ENCODE data around the gene MYO6. TPM values are rescaled to one million over a fixed set of nuclear protein-coding genes. Genes with fewer than 3 reads are reported as not detected.

The MYO6 gene
- total and polyA plus RNA-seq, 2 experiments from 2014 or later = 39.8 to 71.1 TPM

DNA sequence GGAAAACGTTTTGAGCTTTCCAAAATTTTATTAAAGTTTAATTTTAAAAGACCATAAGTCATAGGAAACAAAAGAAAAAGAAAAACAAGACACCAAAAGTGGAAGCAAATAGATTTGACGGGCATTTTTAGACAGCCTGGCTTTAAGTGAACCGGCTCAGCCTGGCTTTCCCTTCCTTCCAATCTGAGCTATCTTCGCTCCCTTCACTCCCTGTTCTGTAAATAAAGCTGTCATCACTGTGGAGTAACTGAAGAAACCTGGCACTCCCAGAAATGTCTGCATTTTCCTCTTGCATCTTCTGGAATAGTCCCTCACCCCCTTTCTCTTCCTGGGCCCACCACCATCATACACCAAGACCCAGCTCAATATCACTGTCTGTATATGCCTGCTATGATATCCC lies 191.5 kb downstream of the MYO6 start:
- Histone ChIP-seq H3K4me1 (ENCODE audit: insufficient read depth) (peaks cover under 1% of the 10 kb centered on the region), H3K27ac (peak overlapping the region; percentile 20), H3K4me2 (peak overlapping the region; percentile 9), H3K79me2 (no peaks in the 10 kb centered on the region), H3K9me3 (ENCODE audit: low read depth) (no peaks in the 10 kb centered on the region), H3K9me2 (replicated peaks; ENCODE audit: insufficient read depth) (no peaks in the 10 kb centered on the region), H3K36me3 (replicated peaks; ENCODE audit: insufficient read depth, low read depth) (no peaks in the 10 kb centered on the region), H3K4me3 (no peak overlapping the region), H2AFZ (no peak overlapping the region), H4K20me1 (ENCODE audit: insufficient read depth, poor library complexity, severe bottlenecking) (no peaks in the 10 kb centered on the region), H3K27me3 (no peaks in the 10 kb centered on the region)
- no peak for TF ChIP-seq EZH2 (IDR thresholded peaks at IDR 0.05; ENCODE audit: borderline replicate concordance)
- TF ChIP-seq EZH2phosphoT487 (IDR thresholded peaks at IDR 0.05; ENCODE audit: low read depth, severe bottlenecking, unreplicated experiment) = no peak
- TF ChIP-seq, protein P1, sequence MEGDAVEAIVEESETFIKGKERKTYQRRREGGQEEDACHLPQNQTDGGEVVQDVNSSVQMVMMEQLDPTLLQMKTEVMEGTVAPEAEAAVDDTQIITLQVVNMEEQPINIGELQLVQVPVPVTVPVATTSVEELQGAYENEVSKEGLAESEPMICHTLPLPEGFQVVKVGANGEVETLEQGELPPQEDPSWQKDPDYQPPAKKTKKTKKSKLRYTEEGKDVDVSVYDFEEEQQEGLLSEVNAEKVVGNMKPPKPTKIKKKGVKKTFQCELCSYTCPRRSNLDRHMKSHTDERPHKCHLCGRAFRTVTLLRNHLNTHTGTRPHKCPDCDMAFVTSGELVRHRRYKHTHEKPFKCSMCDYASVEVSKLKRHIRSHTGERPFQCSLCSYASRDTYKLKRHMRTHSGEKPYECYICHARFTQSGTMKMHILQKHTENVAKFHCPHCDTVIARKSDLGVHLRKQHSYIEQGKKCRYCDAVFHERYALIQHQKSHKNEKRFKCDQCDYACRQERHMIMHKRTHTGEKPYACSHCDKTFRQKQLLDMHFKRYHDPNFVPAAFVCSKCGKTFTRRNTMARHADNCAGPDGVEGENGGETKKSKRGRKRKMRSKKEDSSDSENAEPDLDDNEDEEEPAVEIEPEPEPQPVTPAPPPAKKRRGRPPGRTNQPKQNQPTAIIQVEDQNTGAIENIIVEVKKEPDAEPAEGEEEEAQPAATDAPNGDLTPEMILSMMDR (IDR thresholded peaks at IDR 0.05; ENCODE audit: poor library complexity) = no peak
- WGBS (ENCODE audit: low lambda C conversion rate, missing lambda C conversion rate) = 25% methylated on average over 4 of the region's 4 CpGs
- peak; percentile 34 for DNase-seq (ENCODE audit: low spot score)

DNA sequence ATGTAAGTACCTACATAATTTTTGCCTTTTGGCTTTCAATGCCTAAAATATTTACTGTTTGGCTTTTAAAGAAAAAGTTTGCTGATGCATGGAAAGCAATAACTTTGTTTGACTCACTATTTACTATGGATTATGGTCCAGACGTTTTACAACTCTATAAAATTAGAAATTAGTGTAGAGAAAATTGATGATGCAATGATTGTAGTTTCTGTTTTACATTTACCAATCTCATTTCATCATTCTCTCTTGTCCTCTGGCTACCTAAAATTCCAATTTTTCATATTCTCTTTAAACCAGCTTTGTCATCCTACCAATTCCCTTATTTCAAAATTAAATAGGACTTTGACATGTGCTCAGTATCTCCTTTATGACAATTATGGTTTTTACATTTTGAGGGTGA lies 192.5 kb downstream of the MYO6 start:
- no peaks in the 10 kb centered on the region for H4K20me1 ChIP-seq (ENCODE audit: insufficient read depth, poor library complexity, severe bottlenecking)
- H3K4me2 ChIP-seq = no peak overlapping the region
- H3K27me3 ChIP-seq = no peaks in the 10 kb centered on the region
- no peak overlapping the region for H3K27ac ChIP-seq
- no peak overlapping the region for H2AFZ ChIP-seq
- no peaks in the 10 kb centered on the region for H3K79me2 ChIP-seq
- no peaks in the 10 kb centered on the region for H3K36me3 ChIP-seq (replicated peaks; ENCODE audit: insufficient read depth, low read depth)
- no peaks in the 10 kb centered on the region for H3K4me1 ChIP-seq (ENCODE audit: insufficient read depth)
- no peaks in the 10 kb centered on the region for H3K9me2 ChIP-seq (replicated peaks; ENCODE audit: insufficient read depth)
- TF ChIP-seq EZH2 (IDR thresholded peaks at IDR 0.05; ENCODE audit: borderline replicate concordance) = no peak
- TF ChIP-seq EZH2phosphoT487 (IDR thresholded peaks at IDR 0.05; ENCODE audit: low read depth, severe bottlenecking, unreplicated experiment) = no peak
- TF ChIP-seq, protein P1 (IDR thresholded peaks at IDR 0.05; ENCODE audit: poor library complexity) = no peak
- no peaks in the 10 kb centered on the region for H3K9me3 ChIP-seq (ENCODE audit: low read depth)
- DNase-seq (ENCODE audit: low spot score) = no peak
- 19% methylated on average over 1 of the region's 1 CpG for WGBS (ENCODE audit: low lambda C conversion rate, missing lambda C conversion rate)
- H3K4me3 ChIP-seq = no peak overlapping the region

- H3K27me3 ChIP-seq = no peaks in the 10 kb centered on the region
- no peaks in the 10 kb centered on the region for H3K4me1 ChIP-seq (ENCODE audit: insufficient read depth)
- H3K27ac ChIP-seq = no peak overlapping the region
- H3K9me2 ChIP-seq (replicated peaks; ENCODE audit: insufficient read depth) = no peaks in the 10 kb centered on the region
- no peak for DNase-seq (ENCODE audit: low spot score)
- TF ChIP-seq, protein P1 (IDR thresholded peaks at IDR 0.05; ENCODE audit: poor library complexity) = no peak
- no peak for TF ChIP-seq EZH2 (IDR thresholded peaks at IDR 0.05; ENCODE audit: borderline replicate concordance)
- TF ChIP-seq EZH2phosphoT487 (IDR thresholded peaks at IDR 0.05; ENCODE audit: low read depth, severe bottlenecking, unreplicated experiment) = no peak
- H3K9me3 ChIP-seq (ENCODE audit: low read depth) = no peaks in the 10 kb centered on the region
- no peaks in the 10 kb centered on the region for H3K36me3 ChIP-seq (replicated peaks; ENCODE audit: insufficient read depth, low read depth)
- no peak overlapping the region for H3K4me3 ChIP-seq
- 80% methylated on average over 2 of the region's 2 CpGs for WGBS (ENCODE audit: low lambda C conversion rate, missing lambda C conversion rate)
- H2AFZ ChIP-seq = no peak overlapping the region
- H3K79me2 ChIP-seq = no peaks in the 10 kb centered on the region
- no peak overlapping the region for H3K4me2 ChIP-seq
- H4K20me1 ChIP-seq (ENCODE audit: insufficient read depth, poor library complexity, severe bottlenecking) = no peaks in the 10 kb centered on the region
Observed at GRCh38 chr6:75943381-75943780, 194.3 kb downstream of the MYO6 start.
